Activated CD4-positive, alpha-beta T cell treated with anti-CD3 and anti-CD28 coated beads for 4 hours (primary cell): ENCODE data around the gene S100A14.
A peak's percentile ranks its signal among the peaks of the same experiment; 100 is the strongest.
"Not testable (repeated sequence)": the region's sequence is repeated elsewhere in the genome, so short reads cannot be mapped to it uniquely, and the experiment has no call there.

Experiments
- DNase-seq, 2 donors: peaks; one replicate each; pipeline ENCODE4 v3.0.0-alpha.2; 2020

Gene S100A14

DNA sequence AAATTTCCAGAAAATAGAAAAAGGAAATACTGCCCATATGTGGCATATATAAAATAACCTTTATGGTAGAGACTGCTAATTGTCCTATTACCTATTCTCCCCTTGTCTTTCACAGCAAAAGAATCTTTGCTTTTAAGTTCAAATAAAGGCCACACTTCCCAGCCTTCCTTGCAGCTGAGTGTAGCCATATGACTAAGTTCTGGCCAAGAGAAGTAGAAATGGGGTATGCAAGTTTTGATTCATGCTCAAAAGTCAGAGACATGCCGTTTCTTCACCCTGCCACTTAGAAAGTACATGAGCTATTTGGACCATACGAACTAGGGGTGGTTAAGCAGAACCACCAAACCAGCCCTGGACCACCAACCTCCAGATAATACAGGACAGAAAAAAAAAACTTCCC is 32.1 kb downstream of the S100A14 start:
- DNase-seq = no peak

DNA sequence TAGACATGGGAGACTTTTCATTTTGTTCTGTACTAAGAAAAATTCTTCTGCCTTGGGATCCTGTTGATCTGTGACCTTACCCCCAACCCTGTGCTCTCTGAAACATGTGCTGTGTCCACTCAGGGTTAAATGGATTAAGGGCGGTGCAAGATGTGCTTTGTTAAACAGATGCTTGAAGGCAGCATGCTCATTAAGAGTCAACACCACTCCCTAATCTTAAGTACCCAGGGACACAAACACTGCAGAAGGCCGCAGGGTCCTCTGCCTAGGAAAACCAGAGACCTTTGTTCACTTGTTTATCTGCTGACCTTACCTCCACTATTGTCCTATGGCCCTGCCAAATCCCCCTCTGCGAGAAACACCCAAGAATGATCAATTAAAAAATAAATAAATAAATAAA is 32.6 kb downstream of the S100A14 start:
- not testable (repeated sequence) for DNase-seq

DNA sequence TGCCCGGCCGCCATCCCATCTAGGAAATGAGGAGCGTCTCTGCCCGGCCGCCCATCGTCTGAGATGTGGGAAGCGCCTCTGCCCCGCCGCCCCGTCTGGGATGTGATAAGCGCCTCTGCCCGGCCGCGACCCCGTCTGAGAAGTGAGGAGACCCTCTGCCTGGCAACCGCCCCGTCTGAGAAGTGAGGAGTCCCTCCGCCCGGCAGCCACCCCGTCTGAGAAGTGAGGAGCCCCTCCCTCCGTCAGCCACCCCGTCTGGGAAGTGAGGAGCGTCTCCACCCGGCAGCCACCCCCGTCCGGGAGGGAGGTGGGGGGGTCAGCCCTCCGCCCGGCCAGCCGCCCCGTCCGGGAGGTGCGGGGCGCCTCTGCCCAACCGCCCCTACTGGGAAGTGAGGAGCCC is 33.3 kb downstream of the S100A14 start:
- DNase-seq = not testable (repeated sequence)

DNA sequence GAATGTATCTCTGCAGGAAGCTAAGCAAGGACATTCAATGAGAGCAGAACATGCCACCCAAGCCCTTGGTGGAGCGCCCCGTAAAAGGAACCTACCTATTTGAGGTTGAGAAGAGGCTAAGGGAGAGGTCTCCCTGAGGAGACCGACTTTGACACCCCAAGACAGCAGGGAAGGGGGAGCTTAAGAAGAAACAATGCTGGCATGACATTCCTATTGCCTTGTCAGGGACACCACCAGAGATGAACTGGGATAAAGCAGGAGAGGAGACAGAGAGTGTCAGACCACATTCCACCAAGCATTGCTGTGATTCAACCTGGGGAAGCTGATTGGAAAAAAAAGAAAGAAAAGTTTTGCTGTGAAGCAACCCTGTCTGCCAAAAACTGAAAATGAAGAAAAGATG is 37.2 kb downstream of the S100A14 start:
- no peak for DNase-seq

DNA sequence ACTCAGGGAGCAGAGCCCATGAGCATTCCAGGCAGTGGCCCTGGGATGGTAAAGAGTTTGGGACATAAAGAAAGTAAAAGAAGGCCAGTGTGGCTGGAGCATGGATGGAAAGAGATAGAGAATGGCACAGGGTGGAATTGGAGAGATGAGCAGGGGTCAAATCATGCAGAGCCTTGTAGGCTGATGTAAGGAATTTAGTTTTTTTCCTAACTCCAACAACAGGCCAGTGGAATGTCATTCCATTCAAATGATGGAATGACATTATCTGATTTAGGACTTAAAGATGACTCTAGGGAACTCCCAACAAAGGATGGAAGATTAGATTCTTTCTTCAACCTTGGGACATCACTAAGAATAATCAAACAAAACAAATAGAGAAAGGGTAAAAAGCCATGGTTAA is 37.6 kb downstream of the S100A14 start:
- no peak for DNase-seq

DNA sequence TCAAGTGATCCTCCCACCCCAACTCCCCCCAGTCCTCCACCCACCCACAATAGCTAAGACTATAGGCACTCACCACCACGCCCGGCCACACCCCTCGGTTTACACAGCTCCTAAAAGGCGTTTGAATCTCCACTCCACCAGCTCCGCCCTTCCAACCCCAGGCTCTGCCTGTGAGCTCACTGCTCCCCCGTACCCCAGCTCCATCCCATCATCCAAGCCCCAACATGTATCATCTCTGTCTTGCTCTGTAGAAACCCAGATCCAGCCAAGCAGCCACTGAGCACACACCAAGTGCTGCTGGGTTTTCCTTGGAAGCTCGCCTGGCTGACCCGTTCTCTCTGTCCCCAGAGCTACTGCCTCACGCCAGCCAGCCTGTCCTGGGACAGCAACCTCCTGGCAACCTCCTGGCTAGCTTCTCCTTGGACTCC is 38.5 kb downstream of the S100A14 start:
- DNase-seq = no peak

DNA sequence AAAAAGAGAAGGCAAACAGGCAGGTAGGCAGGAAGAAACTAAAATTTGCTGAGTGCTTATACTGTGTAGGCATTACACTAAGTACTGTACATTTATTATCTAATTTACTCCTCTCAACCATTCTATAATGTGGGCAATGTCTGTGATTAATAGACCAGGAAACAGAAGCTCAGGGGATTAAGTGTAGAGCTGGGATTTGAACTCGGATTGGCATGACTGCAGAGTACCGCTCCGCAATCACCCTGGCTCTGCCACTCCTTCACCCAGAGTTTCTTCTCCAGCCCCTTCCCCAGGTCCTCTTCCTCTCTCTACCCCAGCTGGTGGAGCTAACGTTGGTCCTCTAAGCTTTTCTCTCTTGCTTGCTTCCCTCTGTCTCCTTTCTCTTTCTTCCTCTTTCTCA is 39.0 kb downstream of the S100A14 start:
- DNase-seq = no peak

DNA sequence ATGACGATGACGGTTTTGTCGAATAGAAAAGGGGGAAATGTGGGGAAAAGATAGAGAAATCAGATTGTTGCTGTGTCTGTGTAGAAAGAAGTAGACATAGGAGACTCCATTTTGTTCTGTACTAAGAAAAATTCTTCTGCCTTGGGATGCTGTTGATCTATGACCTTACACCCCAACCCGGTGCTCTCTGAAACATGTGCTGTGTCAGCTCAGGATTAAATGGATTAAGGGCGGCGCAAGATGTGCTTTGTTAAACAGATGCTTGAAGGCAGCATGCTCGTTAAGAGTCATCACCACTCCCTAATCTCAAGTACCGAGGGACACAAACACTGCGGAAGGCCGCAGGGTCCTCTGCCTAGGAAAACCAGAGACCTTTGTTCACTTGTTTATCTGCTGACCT is 40.6 kb downstream of the S100A14 start:
- not testable (repeated sequence) for DNase-seq

DNA sequence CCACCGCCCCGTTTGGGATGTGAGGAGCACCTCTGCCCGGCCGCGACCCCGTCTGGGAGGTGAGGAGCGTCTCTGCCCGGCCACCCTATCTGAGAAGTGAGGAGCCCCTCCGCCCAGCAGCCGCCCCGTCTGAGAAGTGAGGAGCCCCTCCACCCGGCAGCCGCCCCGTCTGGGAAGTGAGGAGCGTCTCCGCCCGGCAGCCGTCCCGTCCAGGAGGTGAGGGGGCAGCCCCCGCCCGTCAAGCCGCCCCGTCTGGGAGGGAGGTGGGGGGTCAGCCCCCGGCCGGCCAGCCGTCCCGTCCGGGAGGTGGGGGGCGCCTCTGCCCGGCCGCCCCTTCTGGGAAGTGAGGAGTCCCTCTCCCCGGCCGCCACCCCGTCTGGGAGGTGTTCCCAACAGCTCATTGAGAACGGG is 41.0 kb downstream of the S100A14 start:
- DNase-seq = not testable (repeated sequence)

DNA sequence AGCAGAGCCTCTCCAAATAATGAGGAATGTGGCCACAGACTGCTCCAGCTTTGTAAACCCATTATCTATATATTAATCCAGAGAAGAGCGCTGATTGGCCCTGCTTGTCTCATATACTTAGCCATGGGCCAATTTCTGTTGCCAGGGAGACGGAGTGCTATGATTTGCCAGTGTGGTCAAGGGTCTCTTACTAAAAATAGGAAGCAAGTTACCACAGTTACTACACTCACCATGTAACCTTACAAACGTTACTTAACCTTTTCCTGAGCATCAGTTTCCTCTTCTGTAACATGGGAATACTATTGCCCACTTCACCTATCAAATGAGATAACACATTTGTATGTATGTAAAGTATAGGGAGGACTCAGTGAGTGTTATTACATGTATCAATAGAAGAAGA is 42.8 kb downstream of the S100A14 start:
- DNase-seq = no peak

DNA sequence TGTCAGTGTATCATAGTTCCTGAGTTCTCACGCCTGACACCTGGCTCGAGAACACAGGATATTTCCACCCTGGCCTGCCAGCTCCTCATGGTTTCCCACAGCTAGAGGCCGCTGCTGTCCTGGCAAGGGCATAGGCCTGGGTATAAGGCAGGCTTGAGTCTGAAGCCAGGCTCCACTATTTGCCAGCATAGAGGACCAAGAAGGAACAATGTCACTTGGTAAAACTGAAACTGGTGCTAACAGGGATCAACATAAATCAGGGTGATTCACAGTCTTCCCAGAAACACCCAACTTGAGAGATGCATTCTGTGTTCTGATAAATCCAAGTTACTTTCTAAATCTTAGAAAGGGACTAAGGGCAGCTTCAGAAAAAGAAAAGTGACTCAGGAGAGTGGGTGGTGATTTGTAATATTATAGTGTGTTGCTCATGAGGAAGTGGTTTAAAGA is 43.5 kb downstream of the S100A14 start:
- peak; percentile 36 to 40 for DNase-seq

DNA sequence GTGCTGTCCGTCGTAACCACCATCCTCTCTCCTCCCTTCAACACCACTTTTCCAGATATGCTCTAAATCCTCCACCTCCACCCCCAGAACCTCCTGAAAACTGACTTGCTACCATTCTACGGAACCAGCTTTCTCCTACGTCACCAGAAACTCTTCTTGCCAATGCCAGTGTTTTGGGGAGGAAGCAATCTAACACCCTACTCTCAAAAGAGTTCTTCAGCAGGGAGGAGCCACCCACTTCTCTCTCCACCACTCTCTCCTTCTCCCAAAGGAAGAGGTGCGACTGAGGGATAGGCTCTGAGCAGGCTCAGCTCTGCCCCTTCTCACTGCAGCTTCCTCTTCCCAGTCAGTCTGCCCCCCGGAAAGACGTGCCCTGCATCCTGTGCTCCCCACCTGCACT is 44.4 kb downstream of the S100A14 start:
- DNase-seq = no peak

DNA sequence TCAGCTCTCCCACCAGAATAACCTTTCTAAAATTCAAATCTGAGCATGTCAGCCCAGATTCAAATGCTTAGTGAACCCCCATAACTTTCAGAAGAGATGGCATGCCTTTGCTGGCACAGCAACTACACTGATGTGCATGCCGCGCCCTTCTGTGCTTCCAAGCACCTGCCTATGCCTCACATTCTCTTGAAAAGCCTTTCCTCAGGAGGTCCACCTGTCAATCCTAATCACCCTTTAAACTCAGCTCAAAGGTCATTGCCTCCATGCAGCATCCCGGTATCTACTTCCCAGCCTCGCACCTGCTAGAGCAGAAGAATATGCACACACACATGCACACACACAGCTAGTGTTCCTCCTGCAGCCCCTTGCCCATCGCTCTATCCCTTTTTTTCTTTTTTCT is 45.3 kb downstream of the S100A14 start:
- DNase-seq = no peak

DNA sequence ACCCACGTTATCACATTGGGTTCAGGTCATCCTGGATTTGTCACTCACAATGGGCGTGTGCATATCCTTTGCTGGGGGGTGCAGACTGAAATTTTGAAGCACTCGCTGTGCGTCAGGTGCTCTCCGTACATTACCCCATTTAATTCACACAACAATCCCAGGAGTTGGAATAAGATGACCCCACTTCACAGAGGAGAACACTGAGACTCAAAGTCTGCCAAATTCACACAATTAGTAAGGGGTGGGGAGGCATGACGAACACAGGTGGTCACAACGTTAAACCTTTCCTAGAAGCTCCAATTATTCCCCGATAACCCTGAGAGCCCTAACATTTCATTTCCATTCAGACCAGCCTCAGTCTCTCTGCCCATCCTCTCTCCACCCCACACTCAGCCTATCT is 46.7 kb downstream of the S100A14 start:
- DNase-seq = no peak

DNA sequence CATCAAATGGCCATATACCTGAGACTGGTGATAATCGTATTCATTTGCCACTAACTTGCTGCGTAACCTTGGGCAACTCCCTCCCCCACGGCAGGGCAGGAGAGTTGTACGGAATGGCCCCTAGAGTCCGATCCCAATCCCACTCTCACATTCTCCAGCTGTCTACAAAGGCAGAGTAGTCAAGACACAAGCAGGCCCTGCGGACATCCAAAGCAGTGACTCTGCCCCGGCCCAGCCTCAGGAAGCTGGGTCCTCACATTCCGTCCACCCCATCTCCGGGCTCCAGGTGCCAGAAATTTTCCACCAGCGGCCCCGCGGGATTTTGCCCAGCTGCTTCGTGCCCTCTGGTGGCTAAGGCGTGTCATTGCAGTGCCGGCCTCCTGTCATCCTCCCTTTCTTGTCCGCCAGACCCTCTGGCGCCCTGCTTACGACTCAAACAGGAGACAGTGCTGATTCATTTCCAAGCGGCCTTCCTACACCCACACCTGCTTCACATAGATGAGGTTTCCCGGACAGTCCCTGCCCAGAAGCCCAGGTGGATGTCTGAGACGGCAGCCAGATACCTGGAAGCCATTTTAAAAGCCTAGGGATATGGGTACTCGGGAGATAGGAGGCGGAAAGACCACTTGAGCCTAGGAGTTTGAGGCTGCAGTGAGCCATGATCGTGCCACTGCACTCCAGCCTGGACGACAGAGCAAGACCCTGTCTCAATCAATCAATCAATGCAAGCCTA is 47.6 kb downstream of the S100A14 start:
- DNase-seq = peak; percentile 78 to 82

DNA sequence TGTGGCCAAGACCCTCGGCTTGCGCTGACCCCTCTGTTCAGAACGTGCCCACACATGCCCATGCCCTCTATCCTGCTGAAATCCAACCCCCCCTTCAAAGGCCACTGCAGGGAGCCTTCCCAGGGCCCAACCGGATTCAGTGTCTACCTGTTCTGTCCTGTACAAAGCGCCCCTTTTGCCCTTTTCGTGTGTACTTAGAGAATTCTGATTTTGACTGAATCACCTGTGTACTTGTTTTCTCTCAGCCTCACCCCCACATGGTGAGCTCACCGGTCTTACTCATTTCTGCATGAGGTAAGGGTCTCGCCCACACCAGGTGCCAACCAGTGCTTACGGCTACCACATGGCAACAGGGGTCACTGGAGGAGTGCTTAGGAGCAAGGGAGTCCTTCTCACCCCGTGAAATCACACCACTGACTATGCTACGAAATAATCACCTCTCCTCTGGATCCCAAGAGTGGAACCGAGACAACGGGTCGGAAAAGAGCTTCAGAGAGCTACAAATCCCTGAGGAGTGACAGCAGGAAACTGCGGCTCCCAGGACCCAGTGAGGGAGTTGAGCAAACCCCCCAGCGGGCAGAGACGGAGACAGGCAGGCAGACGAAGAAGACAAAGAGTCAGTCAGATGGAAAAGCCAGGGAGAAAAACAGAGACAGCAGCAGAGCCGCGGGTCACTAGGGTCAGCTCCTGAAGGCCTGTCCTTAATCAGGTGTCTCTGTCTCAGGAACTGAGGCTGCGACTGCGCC is 48.3 kb downstream of the S100A14 start:
- DNase-seq = peak; percentile 15 to 46

DNA sequence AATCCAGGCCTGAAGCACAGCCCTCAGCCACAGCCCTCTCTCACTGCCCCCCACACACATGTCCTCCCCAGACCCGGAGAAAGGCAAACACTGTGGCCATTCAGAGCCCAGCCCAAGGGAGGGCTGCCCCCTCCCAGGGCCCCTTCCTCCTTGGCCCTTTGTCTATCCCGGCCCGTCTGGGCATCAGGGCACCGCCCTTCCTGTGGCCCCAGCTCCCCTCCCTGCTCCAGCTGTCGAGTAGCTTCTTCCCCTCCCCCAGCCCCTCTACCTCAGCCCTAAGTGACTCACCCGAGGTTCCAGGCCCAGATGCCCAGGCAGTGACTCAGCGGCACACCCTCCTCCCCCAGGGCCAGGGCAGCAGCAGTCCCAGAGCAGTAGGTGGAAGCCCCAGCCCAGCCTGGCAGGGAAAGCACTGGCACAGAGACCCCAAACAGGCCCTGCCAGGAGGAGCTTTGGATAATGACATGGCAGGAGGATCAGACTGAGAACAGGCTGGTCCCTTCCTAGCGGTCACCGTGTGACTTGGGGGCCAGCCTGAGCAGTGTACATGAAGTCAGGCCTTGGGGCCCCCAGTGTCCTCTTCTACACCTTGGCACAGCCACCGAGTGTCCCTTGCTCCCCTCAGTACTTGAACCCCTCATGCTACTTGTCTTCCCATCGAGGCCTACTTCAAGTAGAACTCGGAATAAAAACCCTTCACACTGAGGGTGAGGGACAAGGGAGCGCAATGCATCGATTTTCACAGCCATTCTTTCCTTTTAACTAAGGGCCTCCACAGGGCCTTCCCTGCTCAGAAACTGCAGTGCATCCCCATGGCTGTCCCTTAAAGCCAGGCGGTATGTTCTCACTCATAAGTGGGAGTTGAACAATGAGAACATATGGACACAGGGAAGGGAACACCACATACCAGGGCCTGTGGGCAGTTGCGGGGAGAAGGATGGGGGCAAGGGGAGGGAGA is 49.4 kb downstream of the S100A14 start:
- peak; percentile 90 to 93 for DNase-seq

DNA sequence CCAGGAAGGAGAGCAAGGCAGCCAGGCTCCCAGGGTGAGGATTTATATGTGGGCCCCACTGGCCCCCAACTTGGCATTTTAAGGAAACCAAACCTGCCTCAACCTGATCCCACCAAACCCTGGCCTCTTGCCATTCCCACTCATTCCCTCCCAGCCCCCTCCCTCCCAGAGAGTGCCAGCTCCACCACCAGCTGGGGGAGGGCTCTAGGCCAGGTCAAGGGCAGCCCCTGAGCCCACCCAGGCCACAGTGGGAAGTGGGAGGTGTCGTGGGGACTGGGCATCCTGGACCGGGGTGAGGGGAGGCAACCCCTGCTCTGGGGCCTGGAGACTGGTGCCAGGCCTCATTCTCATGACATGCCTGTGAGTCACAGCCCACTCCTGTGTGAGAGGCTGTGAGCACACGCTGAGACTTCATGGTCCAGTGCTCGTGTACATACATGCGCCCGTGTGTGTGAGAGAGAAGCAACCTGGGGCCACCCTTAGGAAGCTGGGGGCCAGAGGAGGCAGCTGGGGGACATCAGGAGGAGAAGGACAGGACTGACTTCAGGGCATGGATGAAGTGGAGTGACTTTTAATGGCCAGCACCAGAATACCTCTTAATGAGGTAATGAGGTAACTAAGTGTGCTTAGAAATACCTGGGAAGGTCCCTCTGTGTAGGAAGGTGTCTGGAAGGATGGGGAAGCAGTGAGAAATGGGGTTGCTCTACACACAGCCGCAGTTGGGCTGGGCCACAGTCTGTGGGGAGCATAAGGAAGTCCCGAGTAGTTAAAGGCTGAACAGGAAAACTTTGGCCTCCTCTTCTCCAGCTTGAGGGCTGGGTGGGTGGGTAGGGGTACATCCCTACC is 50.4 kb downstream of the S100A14 start, which contains the start of gene S100A2:
Gene S100A2 (minus strand): TSS at position 316 of the 846 bp plus-strand sequence. CDS start 1,967 bp downstream, outside the sequence.
- DNase-seq = peak; percentile 49 to 68
